SK-MEL-5 (cell line): ENCODE results near the gene TLN1. TPM values are rescaled to one million over a fixed set of nuclear protein-coding genes. Genes with fewer than 3 reads are reported as not detected.

Experiments
- DNase-seq: peaks from one replicate; pipeline ENCODE4 v3.0.0-alpha.2; 2016; ENCODE audit warnings: low read depth, low spot score
- in situ Hi-C: cut with HindIII; loops from 2 replicates; pipeline ENCODE4 v1.10.0; 2016; ENCODE audit warnings: low sequenced_read_pairs, high pct_unique_total_duplicates, low pct_unique_long_range_greater_than_20kb
- polyA plus RNA-seq, 2 experiments: library from polyadenylated mRNA; depleted of rRNA; stranded (reverse); fragments of >200 nt; gene quantifications; 2 replicates each; pipeline ENCODE4 v1.2.3, GENCODE V29; 2015
- total RNA-seq: library from RNA; depleted of rRNA; stranded (reverse); fragments of >200 nt; shearing (Covaris generic); gene quantifications from 2 replicates; pipeline ENCODE4 v1.2.3, GENCODE V29; 2014; rRNA removed

Gene TLN1
- total RNA-seq: 58.0 and 66.8 TPM in 2 replicates
- 99.8 and 150 TPM in 2 replicates for polyA plus RNA-seq (2015; cell fraction: cytosol; rRNA removed)
- 65.7 and 82.8 TPM in 2 replicates for polyA plus RNA-seq (2015; cell fraction: nucleus; rRNA removed)

DNA sequence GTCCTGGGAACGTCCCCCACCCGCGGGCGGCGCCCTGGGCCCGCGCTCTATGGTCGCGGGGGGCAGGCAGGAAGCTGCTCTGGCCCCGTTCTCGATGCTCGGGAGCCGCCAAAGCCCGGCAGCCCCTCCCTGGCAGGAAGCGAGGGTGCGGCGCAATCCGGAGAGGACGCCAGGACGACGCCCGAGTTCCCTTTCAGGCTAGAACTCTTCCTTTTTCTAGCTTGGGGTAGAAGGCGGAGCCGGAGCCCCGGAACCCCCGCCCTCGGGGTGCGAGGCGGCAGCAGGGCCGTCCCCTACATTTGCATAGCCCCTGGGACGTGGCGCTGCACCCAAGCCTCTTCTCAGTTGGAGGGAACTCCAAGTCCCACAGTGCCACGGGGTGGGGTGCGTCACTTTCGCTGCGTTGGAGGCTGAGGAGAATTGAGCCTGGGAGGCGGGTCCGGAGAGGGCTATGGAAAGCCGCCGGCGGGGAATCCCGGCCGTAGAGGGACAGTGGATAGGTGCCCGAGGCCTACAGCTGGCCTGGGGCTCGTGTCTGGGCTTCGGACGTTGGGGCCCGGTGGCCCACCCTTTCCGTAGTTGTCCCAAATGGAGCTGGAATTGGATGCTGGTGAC, at the start of gene TLN1, which contains the start of gene CREB3:
Gene TLN1 (minus strand): TSS at position 11 of the 615 bp plus-strand sequence. CDS start 6,501 bp downstream, outside the sequence.
Gene CREB3 (plus strand): TSS at position 482 of the 615 bp plus-strand sequence. CDS start 107 bp downstream, at position 589.
- DNase-seq: peak; percentile 96
- in situ Hi-C loops: no loop called here

DNA sequence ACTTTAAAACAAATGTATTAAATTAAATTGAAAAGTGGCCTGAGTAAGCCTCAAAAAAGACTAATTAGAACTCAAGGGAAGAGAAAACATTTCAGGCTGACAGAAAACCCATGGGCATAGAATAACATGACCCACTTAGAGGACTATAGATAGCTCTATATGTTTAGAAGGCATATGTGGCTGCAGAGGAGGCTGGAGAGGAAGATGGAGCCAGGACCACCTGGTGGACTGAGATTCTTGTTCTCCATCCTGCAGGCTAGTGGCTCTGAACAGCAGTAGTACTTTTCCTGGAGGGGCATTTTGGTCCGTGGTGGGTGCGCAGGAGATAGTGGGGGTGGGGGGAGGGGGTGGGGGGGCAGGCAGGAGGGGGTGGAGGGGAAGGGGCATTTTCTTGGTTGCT, 49.1 kb upstream of the TLN1 start:
- in situ Hi-C loops: no loop called here
- DNase-seq: no peak

- DNase-seq: no peak
- in situ Hi-C loops: no loop called here
Measured at GRCh38 chr9:35778496-35778895, 46.5 kb upstream of the TLN1 start.

DNA sequence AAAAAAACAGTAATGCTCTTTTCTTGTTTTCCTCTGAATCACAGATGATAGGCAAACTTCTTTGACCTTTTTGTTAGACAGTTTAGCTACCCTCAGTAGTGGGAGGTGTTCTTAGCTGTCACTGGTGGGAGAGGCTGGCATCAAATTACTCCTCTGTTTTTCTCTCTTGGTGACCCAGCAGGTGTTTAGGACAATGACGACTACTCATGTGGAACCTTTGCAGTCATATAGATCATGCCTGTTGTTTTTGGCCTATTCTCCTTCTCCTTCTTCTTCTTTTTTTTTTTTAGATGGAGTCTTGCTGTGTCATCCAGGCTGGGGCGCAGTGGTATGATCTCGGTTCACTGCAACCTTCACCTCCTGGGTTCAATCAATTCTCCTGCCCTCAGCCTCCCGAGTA, 44.0 kb upstream of the TLN1 start:
- no peak for DNase-seq
- in situ Hi-C loops: no loop called here

- no peak for DNase-seq
- in situ Hi-C loops: no loop called here
Measured at GRCh38 chr9:35774907-35775635, 43.1 kb upstream of the TLN1 start.

- in situ Hi-C loops: no loop called here
Measured at GRCh38 chr9:35771943-35772342, 39.9 kb upstream of the TLN1 start.

DNA sequence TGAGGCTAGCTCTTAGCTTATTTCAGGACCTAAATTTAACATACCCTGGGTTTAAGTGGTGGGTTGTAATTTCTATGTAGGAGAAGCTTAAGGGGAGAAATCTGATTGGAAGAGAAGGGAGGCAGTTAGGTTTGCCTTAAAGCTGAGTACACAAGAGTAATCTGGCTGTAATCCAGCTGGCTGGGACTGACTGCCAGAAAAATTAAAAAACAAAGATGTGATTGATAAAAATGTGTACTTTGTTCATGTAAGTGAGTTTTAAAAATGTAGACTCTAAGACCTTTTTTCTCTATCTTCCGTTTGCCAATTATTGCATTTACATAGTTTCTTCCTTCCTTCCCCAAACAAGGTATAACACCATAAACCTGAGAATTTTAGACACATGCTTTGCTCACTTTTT, 39.5 kb upstream of the TLN1 start:
- peak; percentile 27 for DNase-seq
- in situ Hi-C loops: no loop called here

More at GRCh38 chr9:35771943-35772342, 39.9 kb upstream of the TLN1 start:
- DNase-seq: no peak

DNA sequence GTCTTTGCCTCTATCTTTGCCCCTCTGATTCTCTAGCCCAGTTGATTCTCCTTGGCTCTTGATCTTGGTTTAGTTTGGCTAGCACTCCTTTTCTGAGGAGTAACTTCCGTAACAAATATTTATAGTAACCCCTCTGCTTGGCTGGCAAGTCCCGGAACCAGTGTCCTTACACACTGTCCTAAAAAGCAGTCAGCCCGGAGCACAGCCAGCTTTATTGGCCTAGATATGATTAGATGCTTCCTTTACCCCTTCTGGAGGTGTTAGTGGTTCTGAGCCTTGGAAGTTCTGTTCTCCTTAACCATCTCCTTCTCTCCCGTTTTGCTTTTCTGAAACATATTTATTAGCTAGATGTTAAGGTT, 39.1 kb upstream of the TLN1 start:
- in situ Hi-C loops: no loop called here
- no peak for DNase-seq

GRCh38 chr9:35769763-35770162, 37.8 kb upstream of the TLN1 start:
- no peak for DNase-seq
- in situ Hi-C loops: no loop called here

DNA sequence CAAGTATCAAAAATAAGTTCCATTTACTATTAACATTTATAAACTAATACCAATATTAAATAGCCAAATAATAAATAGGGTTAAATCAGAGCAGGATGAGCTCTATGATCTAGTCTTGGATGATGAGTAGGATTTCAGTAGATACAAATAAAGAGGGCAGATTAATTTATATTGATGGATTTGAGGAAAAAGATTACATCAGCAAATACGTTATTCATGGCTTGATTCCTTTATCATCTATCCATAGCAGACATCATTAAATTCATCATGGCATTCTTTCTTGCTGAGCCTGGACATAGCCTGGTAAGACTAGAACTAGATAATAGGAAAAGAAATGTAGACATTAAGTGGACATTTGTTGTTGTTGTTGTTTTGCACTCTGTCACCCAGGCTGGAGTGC, 35.5 kb upstream of the TLN1 start:
- DNase-seq: no peak
- in situ Hi-C loops: no loop called here

- no peak for DNase-seq
Measured at GRCh38 chr9:35766997-35767396, 35.0 kb upstream of the TLN1 start.

DNA sequence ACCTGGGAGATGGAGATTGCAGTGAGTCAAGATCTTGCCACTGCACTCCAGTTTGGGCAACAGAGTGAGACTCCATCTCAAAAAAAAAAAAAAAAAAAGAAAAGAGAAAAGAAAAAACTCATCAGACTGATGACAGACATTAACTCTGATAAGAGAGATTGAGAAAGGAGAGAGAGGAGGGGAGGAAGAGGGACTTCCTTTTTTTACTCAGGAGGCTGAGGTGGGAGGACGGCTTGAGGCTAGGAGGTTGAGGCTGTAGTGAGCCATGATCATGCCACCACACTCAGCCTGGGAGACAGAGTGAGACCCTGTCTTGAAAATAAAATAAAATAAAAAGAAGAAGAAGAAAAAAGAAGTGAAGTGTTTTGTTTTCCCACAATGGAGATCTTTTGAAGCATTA, 31.8 kb upstream of the TLN1 start:
- DNase-seq: no peak
- in situ Hi-C loops: no loop called here

More at GRCh38 chr9:35766997-35767396, 35.0 kb upstream of the TLN1 start:
- in situ Hi-C loops: no loop called here

DNA sequence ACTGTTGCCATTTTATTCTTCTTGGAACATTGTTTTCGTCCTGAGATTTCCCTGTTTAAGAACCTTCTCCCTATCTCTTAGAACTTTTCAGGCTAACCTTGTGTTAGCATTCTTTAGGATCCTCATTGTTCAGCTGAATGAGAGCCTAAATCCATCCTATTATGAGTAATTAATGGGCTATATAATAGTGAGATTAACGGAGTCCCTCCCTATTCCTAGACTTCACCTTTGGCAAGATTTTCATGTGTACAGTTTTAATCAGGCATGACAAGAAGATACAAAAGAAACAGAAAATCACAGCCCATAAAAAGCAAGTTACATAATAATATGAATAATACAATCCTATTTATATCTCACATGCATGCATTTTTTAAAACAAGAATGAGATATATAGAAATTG, 31.2 kb upstream of the TLN1 start:
- no peak for DNase-seq
- in situ Hi-C loops: no loop called here

- in situ Hi-C loops: no loop called here
- no peak for DNase-seq
Measured at GRCh38 chr9:35760651-35761050, 28.7 kb upstream of the TLN1 start.

DNA sequence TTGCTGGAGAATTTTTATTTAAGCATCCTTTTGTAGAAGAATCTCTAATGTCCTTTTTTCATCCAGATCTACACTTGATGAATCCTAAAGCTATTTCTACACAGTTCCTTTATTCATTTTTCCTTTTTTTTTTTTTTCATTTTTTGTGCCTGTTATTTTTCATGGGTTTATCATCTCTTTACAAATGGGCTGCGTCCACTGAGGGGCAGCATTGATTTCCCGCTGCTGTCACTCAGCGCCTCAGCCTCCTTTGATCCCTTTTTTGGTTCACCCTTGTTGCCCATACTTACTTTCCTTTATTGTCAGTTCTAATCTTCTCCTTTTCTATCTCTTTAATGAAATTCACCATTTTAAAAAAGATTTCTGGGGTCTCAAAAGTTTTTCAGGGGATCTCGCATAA, 27.8 kb upstream of the TLN1 start:
- in situ Hi-C loops: no loop called here
- no peak for DNase-seq

- no peak for DNase-seq
- in situ Hi-C loops: no loop called here
Measured at GRCh38 chr9:35758475-35759050, 26.6 kb upstream of the TLN1 start.

DNA sequence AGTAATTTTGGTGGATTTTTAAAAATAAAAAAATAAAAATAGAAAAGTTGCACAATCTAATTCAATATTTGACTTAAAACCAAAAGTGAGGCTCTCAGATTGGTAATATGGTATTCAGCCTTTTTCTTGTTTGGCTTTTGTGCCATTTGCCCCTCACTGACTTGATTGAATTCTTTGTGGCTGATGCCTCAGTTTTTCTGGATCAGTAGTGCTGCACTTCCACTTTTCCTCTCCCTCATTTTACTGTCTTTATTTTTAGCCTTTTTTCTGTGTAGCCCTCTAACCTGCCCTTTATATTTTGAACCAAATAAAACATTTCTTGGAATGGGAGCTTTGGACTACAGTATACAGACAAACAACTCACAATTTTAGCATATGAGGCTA, 25.9 kb upstream of the TLN1 start:
- in situ Hi-C loops: no loop called here
- no peak for DNase-seq

DNA sequence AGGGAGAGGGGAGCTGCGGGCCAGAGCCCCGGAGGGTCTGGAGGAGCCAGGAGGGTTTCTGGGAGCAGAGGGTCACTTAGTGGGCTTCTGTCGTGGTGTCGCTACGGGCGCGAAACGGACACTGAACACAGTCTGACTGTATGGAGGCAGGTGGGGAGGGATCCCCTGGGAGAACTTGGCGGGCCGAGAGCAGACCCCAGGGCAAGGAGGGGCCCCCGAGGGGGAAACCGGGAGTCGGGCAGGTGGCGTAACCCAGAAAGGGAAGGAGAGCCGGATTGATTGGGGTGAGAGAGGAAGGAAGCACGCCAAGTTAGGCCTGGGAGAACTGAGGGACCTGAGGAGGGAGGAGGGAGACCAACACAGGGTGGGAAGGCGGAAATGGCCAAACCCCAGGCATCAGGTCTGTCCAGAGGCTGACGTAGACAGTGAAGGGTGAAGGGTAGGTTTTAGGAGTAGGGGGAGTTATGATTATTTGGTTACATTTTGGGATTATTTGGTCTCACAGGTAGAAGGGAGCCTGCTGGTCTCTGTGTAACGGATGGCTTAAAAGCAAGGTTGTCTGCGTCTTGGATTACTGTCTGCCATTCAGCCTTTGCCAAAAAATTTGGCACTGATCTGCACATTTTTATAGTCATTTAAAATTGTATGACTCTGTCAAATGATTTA, 25.4 kb upstream of the TLN1 start:
- no peak for DNase-seq
- in situ Hi-C loops: no loop called here
